ENCODE data around the gene RNPEP. TPM values are rescaled to one million over a fixed set of nuclear protein-coding genes. Genes with fewer than 3 reads are reported as not detected.
A peak's percentile ranks its signal among the peaks of the same experiment; 100 is the strongest.

Gene RNPEP
- total and polyA plus RNA-seq, 2 of the 13 experiments (the other 11 are each of a cell fraction or from before 2014, with no cell fraction given), result 20.6 to 38.4 TPM

DNA sequence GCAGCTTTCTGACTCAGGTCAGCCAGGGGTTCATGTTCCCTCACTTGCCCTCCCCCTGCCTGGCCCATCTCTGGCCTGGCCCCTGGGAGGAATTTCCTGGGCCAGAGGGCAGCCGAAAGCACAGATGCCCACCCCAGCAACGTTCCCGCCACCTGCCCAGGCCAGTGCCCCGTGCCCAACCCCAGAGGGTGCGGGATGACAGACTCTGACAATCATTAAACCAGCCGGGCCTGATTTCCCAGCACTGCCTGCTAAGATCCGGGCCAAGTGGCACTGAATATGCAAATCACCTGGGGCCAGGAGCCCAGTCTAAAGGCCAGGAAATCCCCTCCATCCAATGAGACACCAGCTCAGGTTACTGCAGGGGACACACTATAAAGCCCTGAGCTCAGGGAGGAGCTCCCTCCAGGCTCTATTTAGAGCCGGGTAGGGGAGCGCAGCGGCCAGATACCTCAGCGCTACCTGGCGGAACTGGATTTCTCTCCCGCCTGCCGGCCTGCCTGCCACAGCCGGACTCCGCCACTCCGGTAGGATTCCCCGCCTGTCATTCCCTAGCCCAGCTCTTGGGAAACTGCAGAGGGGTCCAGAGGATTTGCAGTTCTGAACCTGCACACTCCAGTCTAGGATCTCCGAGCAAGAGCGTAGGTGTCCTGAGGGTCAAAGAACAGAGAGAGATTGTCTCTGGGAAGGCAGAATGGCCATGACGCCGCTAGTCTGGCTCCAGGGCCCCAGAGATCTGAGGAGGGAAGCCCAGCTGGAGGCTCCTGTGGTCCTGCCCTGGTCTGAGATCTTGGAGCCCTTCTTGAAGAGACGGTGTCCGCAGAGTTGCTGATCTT is 27.9 kb downstream of the RNPEP start, which contains the start of gene ELF3 (continued):
- TF ChIP-seq, protein P1, sequence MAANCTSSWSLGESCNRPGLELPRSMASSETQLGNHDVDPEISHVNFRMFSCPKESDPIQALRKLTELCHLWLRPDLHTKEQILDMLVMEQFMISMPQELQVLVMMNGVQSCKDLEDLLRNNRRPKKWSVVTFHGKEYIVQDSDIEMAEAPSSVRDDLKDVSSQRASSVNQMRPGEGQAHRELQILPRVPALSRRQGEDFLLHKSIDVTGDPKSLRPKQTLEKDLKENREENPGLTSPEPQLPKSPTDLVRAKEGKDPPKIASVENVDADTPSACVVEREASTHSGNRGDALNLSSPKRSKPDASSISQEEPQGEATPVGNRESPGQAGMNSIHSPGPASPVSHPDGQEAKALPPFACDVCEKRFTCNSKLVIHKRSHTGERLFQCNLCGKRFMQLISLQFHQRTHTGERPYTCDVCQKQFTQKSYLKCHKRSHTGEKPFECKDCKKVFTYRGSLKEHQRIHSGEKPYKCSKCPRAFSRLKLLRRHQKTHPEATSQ (CRISPR knock-in tag; IDR thresholded peaks at IDR 0.05; ENCODE audit: borderline replicate concordance), result no peak
- TF ChIP-seq ZNF724P (CRISPR knock-in tag; IDR thresholded peaks at IDR 0.05; ENCODE audit: borderline replicate concordance) (peak; percentile 13; the same call in 1 of the 2 replicates), TBX2 (CRISPR knock-in tag; IDR thresholded peaks at IDR 0.05; ENCODE audit: borderline replicate concordance) (peak; percentile 70), CAMTA2 (CRISPR knock-in tag; IDR thresholded peaks at IDR 0.05; ENCODE audit: borderline replicate concordance) (no peak), ZNF20 (CRISPR knock-in tag; IDR thresholded peaks at IDR 0.05) (no peak), JUN (CRISPR knock-in tag; IDR thresholded peaks at IDR 0.05) (no peak), NR1H2 (CRISPR knock-in tag; IDR thresholded peaks at IDR 0.05; ENCODE audit: borderline replicate concordance, low read depth) (no peak), RXRA (CRISPR knock-in tag; IDR thresholded peaks at IDR 0.05) (peak; percentile 67), GABPA (IDR thresholded peaks at IDR 0.05; ENCODE audit: low read depth, low read length) (no peak), GABPA (CRISPR knock-in tag; IDR thresholded peaks at IDR 0.05; ENCODE audit: low read depth) (peak; percentile 37; the same call in 1 of the 2 replicates), TSC22D2 (CRISPR knock-in tag; IDR thresholded peaks at IDR 0.05; ENCODE audit: borderline replicate concordance) (no peak), ZNF761 (CRISPR knock-in tag; conservative IDR thresholded peaks at IDR 0.05) (no peak), MEIS2 (CRISPR knock-in tag; IDR thresholded peaks at IDR 0.05) (no peak), ZSCAN21 (CRISPR knock-in tag; IDR thresholded peaks at IDR 0.05; ENCODE audit: borderline replicate concordance) (peak; percentile 54; the same call in 1 of the 2 replicates), SETDB1 (CRISPR knock-in tag; IDR thresholded peaks at IDR 0.05; ENCODE audit: borderline replicate concordance) (no peak), HNRNPL (IDR thresholded peaks at IDR 0.05; ENCODE audit: low read depth, low read length) (peak; percentile 100), CHD4 (IDR thresholded peaks at IDR 0.05; ENCODE audit: borderline replicate concordance, low read length) (no peak), ZBTB38 (CRISPR knock-in tag; IDR thresholded peaks at IDR 0.05) (no peak), ZNF777 (CRISPR knock-in tag; IDR thresholded peaks at IDR 0.05) (no peak), ZNF605 (CRISPR knock-in tag; IDR thresholded peaks at IDR 0.05) (no peak)
- TF ChIP-seq, protein P2, sequence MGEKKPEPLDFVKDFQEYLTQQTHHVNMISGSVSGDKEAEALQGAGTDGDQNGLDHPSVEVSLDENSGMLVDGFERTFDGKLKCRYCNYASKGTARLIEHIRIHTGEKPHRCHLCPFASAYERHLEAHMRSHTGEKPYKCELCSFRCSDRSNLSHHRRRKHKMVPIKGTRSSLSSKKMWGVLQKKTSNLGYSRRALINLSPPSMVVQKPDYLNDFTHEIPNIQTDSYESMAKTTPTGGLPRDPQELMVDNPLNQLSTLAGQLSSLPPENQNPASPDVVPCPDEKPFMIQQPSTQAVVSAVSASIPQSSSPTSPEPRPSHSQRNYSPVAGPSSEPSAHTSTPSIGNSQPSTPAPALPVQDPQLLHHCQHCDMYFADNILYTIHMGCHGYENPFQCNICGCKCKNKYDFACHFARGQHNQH (CRISPR knock-in tag; IDR thresholded peaks at IDR 0.05), result peak; percentile 65
- TF ChIP-seq, protein P3, sequence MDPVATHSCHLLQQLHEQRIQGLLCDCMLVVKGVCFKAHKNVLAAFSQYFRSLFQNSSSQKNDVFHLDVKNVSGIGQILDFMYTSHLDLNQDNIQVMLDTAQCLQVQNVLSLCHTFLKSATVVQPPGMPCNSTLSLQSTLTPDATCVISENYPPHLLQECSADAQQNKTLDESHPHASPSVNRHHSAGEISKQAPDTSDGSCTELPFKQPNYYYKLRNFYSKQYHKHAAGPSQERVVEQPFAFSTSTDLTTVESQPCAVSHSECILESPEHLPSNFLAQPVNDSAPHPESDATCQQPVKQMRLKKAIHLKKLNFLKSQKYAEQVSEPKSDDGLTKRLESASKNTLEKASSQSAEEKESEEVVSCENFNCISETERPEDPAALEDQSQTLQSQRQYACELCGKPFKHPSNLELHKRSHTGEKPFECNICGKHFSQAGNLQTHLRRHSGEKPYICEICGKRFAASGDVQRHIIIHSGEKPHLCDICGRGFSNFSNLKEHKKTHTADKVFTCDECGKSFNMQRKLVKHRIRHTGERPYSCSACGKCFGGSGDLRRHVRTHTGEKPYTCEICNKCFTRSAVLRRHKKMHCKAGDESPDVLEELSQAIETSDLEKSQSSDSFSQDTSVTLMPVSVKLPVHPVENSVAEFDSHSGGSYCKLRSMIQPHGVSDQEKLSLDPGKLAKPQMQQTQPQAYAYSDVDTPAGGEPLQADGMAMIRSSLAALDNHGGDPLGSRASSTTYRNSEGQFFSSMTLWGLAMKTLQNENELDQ (CRISPR knock-in tag; IDR thresholded peaks at IDR 0.05; ENCODE audit: borderline replicate concordance), result no peak
- TF ChIP-seq, protein P4, sequence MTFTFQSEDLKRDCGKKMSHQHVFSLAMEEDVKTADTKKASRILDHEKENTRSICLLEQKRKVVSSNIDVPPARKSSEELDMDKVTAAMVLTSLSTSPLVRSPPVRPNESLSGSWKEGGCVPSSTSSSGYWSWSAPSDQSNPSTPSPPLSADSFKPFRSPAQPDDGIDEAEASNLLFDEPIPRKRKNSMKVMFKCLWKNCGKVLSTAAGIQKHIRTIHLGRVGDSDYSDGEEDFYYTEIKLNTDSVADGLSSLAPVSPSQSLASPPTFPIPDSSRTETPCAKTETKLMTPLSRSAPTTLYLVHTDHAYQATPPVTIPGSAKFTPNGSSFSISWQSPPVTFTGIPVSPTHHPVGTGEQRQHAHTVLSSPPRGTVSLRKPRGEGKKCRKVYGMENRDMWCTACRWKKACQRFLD (CRISPR knock-in tag; IDR thresholded peaks at IDR 0.05; ENCODE audit: borderline replicate concordance), result peak; percentile 25; the same call in 1 of the 2 replicates

Data from HepG2 (cell line).